Duodenal mucosa (tissue), 2 donors: ENCODE data around the gene AHDC1.

ENCODE experiments used
- H3K27ac ChIP-seq: one replicate; pipeline ENCODE4 v1.7.0; 2013; ENCODE audit warnings: low read depth, low read length
- H3K27me3 ChIP-seq, 2 donors: one replicate each; pipeline ENCODE4 v1.7.0; 2013; ENCODE audit warnings: low read length in 2 of 2, control low read depth in 1 of 2; ENCODE audit not compliant: insufficient read depth in 2 of 2, control insufficient read depth in 1 of 2
- H3K36me3 ChIP-seq, 2 donors: one replicate each; pipeline ENCODE4 v1.7.0; 2013; ENCODE audit warnings: low read length in 2 of 2, control low read depth in 1 of 2; ENCODE audit not compliant: insufficient read depth in 2 of 2, control insufficient read depth in 1 of 2
- H3K4me1 ChIP-seq, 2 donors: one replicate each; pipeline ENCODE4 v1.7.0; 2013; ENCODE audit warnings: low read length in 2 of 2, control low read depth in 1 of 2; ENCODE audit not compliant: insufficient read depth in 2 of 2, control insufficient read depth in 1 of 2
- H3K4me3 ChIP-seq, 2 donors: one replicate each; pipeline ENCODE4 v1.7.0; 2013; ENCODE audit warnings: low read length in 2 of 2, low read depth in 1 of 2
- H3K9ac ChIP-seq, 2 donors: one replicate each; pipeline ENCODE4 v1.7.0; 2013; ENCODE audit warnings: low read length in 2 of 2, low read depth in 1 of 2
- H3K9me3 ChIP-seq, 2 donors: one replicate each; pipeline ENCODE4 v1.7.0; 2013; ENCODE audit warnings: low read length in 2 of 2, control low read depth in 1 of 2; ENCODE audit not compliant: control insufficient read depth in 1 of 2

The AHDC1 gene

GRCh38 chr1:27612718-27613117, 8.8 kb upstream of the AHDC1 start:
- no peaks in the 10 kb centered on the region for H3K36me3 ChIP-seq
- H3K27me3 ChIP-seq: no peaks in the 10 kb centered on the region
- H3K4me1 ChIP-seq: peaks cover 14 to 21% of the 10 kb centered on the region in 2 donors
- H3K9ac ChIP-seq: no peak overlapping the region
- H3K9me3 ChIP-seq: no peaks in the 10 kb centered on the region
- no peak overlapping the region for H3K27ac ChIP-seq
- no peak overlapping the region for H3K4me3 ChIP-seq

- Histone ChIP-seq H3K27ac (no peak overlapping the region), H3K9ac (no peak overlapping the region), H3K9me3 (no peaks in the 10 kb centered on the region), H3K27me3 (no peaks in the 10 kb centered on the region), H3K36me3 (no peaks in the 10 kb centered on the region), H3K4me3 (no peak overlapping the region), H3K4me1 (peaks cover 15 to 24% of the 10 kb centered on the region in 2 donors)
Measured at GRCh38 chr1:27611450-27611849, 7.5 kb upstream of the AHDC1 start.

GRCh38 chr1:27609618-27610240, 5.8 kb upstream of the AHDC1 start:
- Histone ChIP-seq H3K9me3 (no peaks in the 10 kb centered on the region), H3K27ac (no peak overlapping the region), H3K4me3 (no peak overlapping the region), H3K27me3 (no peaks in the 10 kb centered on the region), H3K4me1 (peaks cover 15 to 24% of the 10 kb centered on the region in 2 donors), H3K36me3 (no peaks in the 10 kb centered on the region), H3K9ac (no peak overlapping the region)

GRCh38 chr1:27609210-27609555, 5.2 kb upstream of the AHDC1 start:
- no peak overlapping the region for H3K9ac ChIP-seq
- H3K4me3 ChIP-seq: no peak overlapping the region
- peaks cover 11 to 20% of the 10 kb centered on the region in 2 donors for H3K4me1 ChIP-seq
- H3K36me3 ChIP-seq: no peaks in the 10 kb centered on the region
- H3K27me3 ChIP-seq: no peaks in the 10 kb centered on the region
- no peaks in the 10 kb centered on the region for H3K9me3 ChIP-seq
- H3K27ac ChIP-seq: no peak overlapping the region

- Histone ChIP-seq H3K36me3 (no peaks in the 10 kb centered on the region), H3K27me3 (no peaks in the 10 kb centered on the region), H3K9me3 (no peaks in the 10 kb centered on the region), H3K27ac (no peak overlapping the region), H3K4me3 (no peak overlapping the region), H3K9ac (no peak overlapping the region), H3K4me1 (peaks cover 13 to 22% of the 10 kb centered on the region in 2 donors)
Measured at GRCh38 chr1:27607239-27607804, 3.4 kb upstream of the AHDC1 start.

- no peaks in the 10 kb centered on the region for H3K9me3 ChIP-seq
- H3K4me3 ChIP-seq: no peak overlapping the region
- H3K4me1 ChIP-seq: peaks cover 18 to 27% of the 10 kb centered on the region in 2 donors
- H3K27ac ChIP-seq: no peak overlapping the region
- H3K27me3 ChIP-seq: no peaks in the 10 kb centered on the region
- no peak overlapping the region for H3K9ac ChIP-seq
- no peaks in the 10 kb centered on the region for H3K36me3 ChIP-seq
Measured at GRCh38 chr1:27606708-27607238, 2.8 kb upstream of the AHDC1 start.

- no peak overlapping the region for H3K9ac ChIP-seq
- peaks cover 24 to 35% of the 10 kb centered on the region in 2 donors for H3K4me1 ChIP-seq
- H3K27me3 ChIP-seq: no peaks in the 10 kb centered on the region
- no peaks in the 10 kb centered on the region for H3K9me3 ChIP-seq
- no peak overlapping the region for H3K4me3 ChIP-seq
- H3K36me3 ChIP-seq: no peaks in the 10 kb centered on the region
- no peak overlapping the region for H3K27ac ChIP-seq
Measured at GRCh38 chr1:27605796-27606707, 2.1 kb upstream of the AHDC1 start.

GRCh38 chr1:27605300-27605766, 1.4 kb upstream of the AHDC1 start:
- Histone ChIP-seq H3K4me3 (no peak overlapping the region), H3K9ac (no peak overlapping the region), H3K36me3 (no peaks in the 10 kb centered on the region), H3K9me3 (no peaks in the 10 kb centered on the region), H3K4me1 (peaks cover 24 to 35% of the 10 kb centered on the region in 2 donors), H3K27ac (no peak overlapping the region), H3K27me3 (no peaks in the 10 kb centered on the region)

GRCh38 chr1:27604579-27605299, 795 bp upstream of the AHDC1 start:
- Histone ChIP-seq H3K27me3 (no peaks in the 10 kb centered on the region), H3K9ac (no peak overlapping the region), H3K9me3 (no peaks in the 10 kb centered on the region), H3K4me3 (peak overlapping the region; percentile 26 to 40), H3K4me1 (peaks cover 26 to 35% of the 10 kb centered on the region in 2 donors), H3K27ac (no peak overlapping the region), H3K36me3 (no peaks in the 10 kb centered on the region)
